IMR-90 (cell line): ENCODE data around the gene LGALS4. TPM values are rescaled to one million over a fixed set of nuclear protein-coding genes. Genes with fewer than 3 reads are reported as not detected.

Experiments used
- ATAC-seq: fragments of 200-7000 bp; cut with Tn5 transposase; 2 replicates; pipeline ENCODE4 v1.9.1; 2020; ENCODE audit warnings: low read depth, mild to moderate bottlenecking, moderate library complexity
- BruUV-seq: library from RNA; stranded (reverse); fragments of 400-500 nt; replicated peaks from 2 replicates; lab custom pipeline; 2021; lab: Mats Ljungman, UMichigan
- CTCF ChIA-PET: fragments of 300-600 bp; formaldehyde crosslinking; extraction: SDS; loops from one replicate; lab custom pipeline; 2021; ENCODE audit warnings: antibody characterized with exemption; lab: Yijun Ruan, JAX
- POLR2A ChIA-PET: fragments of 300-600 bp; sonication (Branson Sonifier 250); formaldehyde crosslinking; loops from one replicate; lab custom pipeline; 2022; ENCODE audit warnings: antibody characterized with exemption; ENCODE audit not compliant: unreplicated experiment; lab: Charles Lee
- DNase-seq: peaks from one replicate; pipeline ENCODE4 v3.0.0; 2013
- H2AFZ ChIP-seq: replicated peaks from 2 replicates; pipeline ENCODE3; 2013; ENCODE audit warnings: low read length, mild to moderate bottlenecking; ENCODE audit not compliant: poor library complexity
- H2AK5ac ChIP-seq: 2 replicates; pipeline ENCODE4 v1.6.1; 2013; ENCODE audit warnings: low read depth, low read length, inconsistent platforms
- H2AK9ac ChIP-seq: replicated peaks from 2 replicates; pipeline ENCODE3; 2013; ENCODE audit warnings: mild to moderate bottlenecking, low read depth, low read length, moderate library complexity; ENCODE audit not compliant: poor library complexity
- H2BK120ac ChIP-seq: 2 replicates; pipeline ENCODE4 v1.6.1; 2013; ENCODE audit warnings: low read depth, low read length, inconsistent platforms
- H2BK15ac ChIP-seq: 3 replicates; pipeline ENCODE4 v1.6.1; 2013; ENCODE audit warnings: low read depth, low read length, inconsistent platforms
- H2BK20ac ChIP-seq: 2 replicates; pipeline ENCODE4 v1.6.1; 2013; ENCODE audit warnings: low read depth, mild to moderate bottlenecking, inconsistent platforms, low read length, moderate library complexity
- H2BK5ac ChIP-seq: 2 replicates; pipeline ENCODE4 v1.6.1; 2013; ENCODE audit warnings: mild to moderate bottlenecking, low read depth, low read length, inconsistent platforms; ENCODE audit not compliant: poor library complexity, severe bottlenecking
- H3K14ac ChIP-seq: replicated peaks from 2 replicates; pipeline ENCODE4 v1.6.1; 2013; ENCODE audit warnings: low read depth, low read length, inconsistent platforms
- H3K18ac ChIP-seq: 2 replicates; pipeline ENCODE4 v1.6.1; 2013; ENCODE audit warnings: low read depth, low read length, control low read depth
- H3K23ac ChIP-seq: 2 replicates; pipeline ENCODE4 v1.6.1; 2013; ENCODE audit warnings: low read depth, low read length, inconsistent platforms
- H3K27ac ChIP-seq: 2 replicates; pipeline ENCODE4 v1.5.1; 2013; ENCODE audit warnings: mild to moderate bottlenecking, control low read depth, low read length; ENCODE audit not compliant: insufficient read depth
- H3K27me3 ChIP-seq: 2 replicates; pipeline ENCODE4 v1.6.1; 2013; ENCODE audit warnings: low read length; ENCODE audit not compliant: control insufficient read depth, insufficient read depth
- H3K36me3 ChIP-seq: 2 replicates; pipeline ENCODE4 v1.6.1; 2013; ENCODE audit warnings: low read length, mixed read lengths; ENCODE audit not compliant: control insufficient read depth, insufficient read depth
- H3K4ac ChIP-seq: 2 replicates; pipeline ENCODE4 v1.6.1; 2013; ENCODE audit warnings: low read depth, low read length, inconsistent platforms
- H3K4me1 ChIP-seq: 2 replicates; pipeline ENCODE4 v1.6.1; 2013; ENCODE audit warnings: low read length, mixed read lengths; ENCODE audit not compliant: control insufficient read depth, insufficient read depth
- H3K4me2 ChIP-seq: 2 replicates; pipeline ENCODE4 v1.6.1; 2013; ENCODE audit warnings: low read depth, mild to moderate bottlenecking, control low read depth, low read length, moderate library complexity
- H3K4me3 ChIP-seq: 2 replicates; pipeline ENCODE4 v1.5.1; 2013; ENCODE audit warnings: low read depth, mild to moderate bottlenecking, control low read depth, low read length, moderate library complexity; ENCODE audit not compliant: insufficient read depth
- H3K56ac ChIP-seq: 2 replicates; pipeline ENCODE4 v1.6.1; 2013; ENCODE audit warnings: low read length, inconsistent platforms; ENCODE audit not compliant: insufficient read depth; ENCODE audit errors: extremely low read depth
- H3K79me1 ChIP-seq, 2 experiments: 2 replicates each; pipeline ENCODE4 v1.6.1; 2013; ENCODE audit warnings: low read length in 2 of 2, inconsistent platforms in 1 of 2, low read depth in 1 of 2
- H3K9ac ChIP-seq: 2 replicates; pipeline ENCODE4 v1.6.1; 2013; ENCODE audit warnings: low read depth, low read length, control low read depth
- H3K9me1 ChIP-seq: 2 replicates; pipeline ENCODE4 v1.6.1; 2013; ENCODE audit warnings: low read length, inconsistent platforms; ENCODE audit not compliant: insufficient read depth
- H3K9me3 ChIP-seq: 2 replicates; pipeline ENCODE4 v1.6.1; 2013; ENCODE audit warnings: low read length; ENCODE audit not compliant: control insufficient read depth, insufficient read depth
- H4K20me1 ChIP-seq: 2 replicates; pipeline ENCODE4 v1.6.1; 2013; ENCODE audit warnings: low read length, inconsistent platforms; ENCODE audit not compliant: insufficient read depth
- H4K5ac ChIP-seq: 2 replicates; pipeline ENCODE4 v1.6.1; 2013; ENCODE audit warnings: mild to moderate bottlenecking, low read depth, low read length, control low read depth
- H4K8ac ChIP-seq, 2 experiments: 2 replicates each; pipeline ENCODE4 v1.6.1; 2013; ENCODE audit warnings: low read depth in 2 of 2, low read length in 2 of 2, control low read depth in 1 of 2, inconsistent platforms in 1 of 2
- H4K91ac ChIP-seq: 2 replicates; pipeline ENCODE4 v1.6.1; 2013; ENCODE audit warnings: low read depth, low read length, inconsistent platforms; ENCODE audit not compliant: insufficient read depth
- BHLHE40 ChIP-seq: fragments of 150-350 bp; IDR thresholded peaks from 2 replicates; pipeline ENCODE4 v1.6.1; 2016; ENCODE audit warnings: mild to moderate bottlenecking, low read depth, low read length
- CEBPB ChIP-seq: IDR thresholded peaks from 2 replicates; pipeline ENCODE4 v1.6.1; 2012; ENCODE audit warnings: low read depth, low read length, improper control_type of control experiment
- CHD1 ChIP-seq: IDR thresholded peaks from 2 replicates; pipeline ENCODE4 v1.6.1; 2012; ENCODE audit warnings: low read depth, low read length, improper control_type of control experiment
- FOS ChIP-seq: fragments of 150-350 bp; IDR thresholded peaks from 2 replicates; pipeline ENCODE4 v1.6.1; 2016; ENCODE audit warnings: low read depth, low read length
- MAFK ChIP-seq: IDR thresholded peaks from 2 replicates; pipeline ENCODE4 v1.6.1; 2012; ENCODE audit warnings: low read depth, low read length, improper control_type of control experiment
- MAZ ChIP-seq: IDR thresholded peaks from 2 replicates; pipeline ENCODE4 v1.6.1; 2012; ENCODE audit warnings: low read depth, mild to moderate bottlenecking, low read length, improper control_type of control experiment, moderate library complexity, borderline replicate concordance
- MXI1 ChIP-seq: IDR thresholded peaks from 2 replicates; pipeline ENCODE4 v1.6.1; 2012; ENCODE audit warnings: low read depth, mild to moderate bottlenecking, low read length, moderate library complexity, borderline replicate concordance
- NFE2L2 ChIP-seq: fragments of 150-350 bp; IDR thresholded peaks from 2 replicates; pipeline ENCODE4 v1.6.1; 2016; ENCODE audit warnings: low read depth, mild to moderate bottlenecking, low read length
- RAD21 ChIP-seq: IDR thresholded peaks from 2 replicates; pipeline ENCODE4 v1.6.1; 2012; ENCODE audit warnings: low read length, improper control_type of control experiment
- RCOR1 ChIP-seq: IDR thresholded peaks from 2 replicates; pipeline ENCODE4 v1.6.1; 2012; ENCODE audit warnings: mild to moderate bottlenecking, low read length, improper control_type of control experiment; ENCODE audit not compliant: insufficient replicate concordance
- RFX5 ChIP-seq: IDR thresholded peaks from 2 replicates; pipeline ENCODE4 v1.8.0; 2012; ENCODE audit warnings: low read depth, mild to moderate bottlenecking, low read length, moderate library complexity
- SMC3 ChIP-seq: fragments of 150-350 bp; IDR thresholded peaks from 2 replicates; pipeline ENCODE4 v1.6.1; 2016; ENCODE audit warnings: low read depth, mild to moderate bottlenecking, antibody characterized with exemption, low read length, moderate library complexity
- WGBS, 2 experiments: methylation state at CpG; one replicate each; pipeline versions ENCODE4 v1.1.5 to v1.1.7; 2013; ENCODE audit warnings: missing lambda C conversion rate in 2 of 2; ENCODE audit not compliant: insufficient read length in 1 of 2; ENCODE audit errors: extremely low coverage in 2 of 2; 5-methylcytosine and 5-hydroxymethylcytosine counted together
- dilution Hi-C: fragments of 300-500 bp; cut with HindIII; formaldehyde crosslinking; loops from one replicate; pipeline ENCODE4 v1.14.3; 2018; ENCODE audit warnings: low sequenced_read_pairs; ENCODE audit not compliant: unreplicated experiment
- in situ Hi-C: fragments of 300-500 bp; cut with MboI; formaldehyde crosslinking; loops from 3 replicates; pipeline ENCODE4 v1.14.3; 2019; ENCODE audit warnings: low sequenced_read_pairs, inconsistent platforms, mixed read lengths
- intact Hi-C: fragments of 100-400 bp; cut with micrococcal nuclease; formaldehyde crosslinking; loops from 2 replicates; pipeline ENCODE4 v1.10.0; 2022
- polyA plus RNA-seq, 3 experiments: library from polyadenylated mRNA; depleted of rRNA; stranded (reverse); fragments of >200 nt; gene quantifications; 2 replicates each; pipeline ENCODE4 v1.2.3, GENCODE V29; 2012; ENCODE audit warnings: low replicate concordance in 1 of 3
- total RNA-seq: library from RNA; depleted of rRNA; stranded (reverse); fragments of >200 nt; gene quantifications from 2 replicates; pipeline ENCODE4 v1.2.3, GENCODE V29; 2012
- TF ChIP-seq, protein P1 (sequence below): fragments of 150-350 bp; IDR thresholded peaks from 2 replicates; pipeline ENCODE4 v1.6.1; 2017; ENCODE audit warnings: mild to moderate bottlenecking, antibody characterized with exemption, low read length, low read depth
- TF ChIP-seq, protein P2 (sequence below): fragments of 150-350 bp; IDR thresholded peaks from 2 replicates; pipeline ENCODE4 v1.6.1; 2016; ENCODE audit warnings: low read depth, mild to moderate bottlenecking, low read length, moderate library complexity, borderline replicate concordance
- TF ChIP-seq, protein P3 (sequence below): conservative IDR thresholded peaks from 2 replicates; pipeline ENCODE4 v1.5.1; 2012; ENCODE audit warnings: mild to moderate bottlenecking, low read depth, low read length, improper control_type of control experiment

LGALS4 gene
- total and polyA plus RNA-seq, 2 of the 4 experiments (the other 2 are of a cell fraction) = 0.29 TPM; not detected in 1

DNA sequence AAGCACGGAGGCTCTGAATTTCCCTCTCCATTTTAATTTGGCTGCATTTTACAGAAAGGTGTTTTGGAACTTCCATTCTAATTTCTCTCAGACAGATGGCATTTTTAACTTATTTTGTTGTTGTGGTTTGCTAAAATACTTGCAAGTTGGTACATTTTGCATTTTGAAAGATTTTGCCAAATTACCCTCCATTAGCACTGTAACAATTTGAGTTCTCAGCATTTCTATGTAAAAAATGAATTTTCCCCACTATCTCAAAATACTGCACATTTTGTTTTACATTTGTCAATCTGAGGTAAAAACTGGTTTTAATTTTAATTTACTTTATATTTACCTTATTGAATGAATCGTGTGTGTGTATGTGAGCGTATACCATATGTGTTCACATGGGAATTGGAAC lies 44.1 kb upstream of the LGALS4 start:
- Histone ChIP-seq H4K20me1 (no peaks in the 10 kb centered on the region), H4K91ac (no peak overlapping the region), H3K4ac (no peak overlapping the region), H2AK5ac (no peak overlapping the region), H2BK20ac (no peak overlapping the region), H2AK9ac (no peak overlapping the region), H2BK15ac (no peak overlapping the region), H3K9me1 (no peaks in the 10 kb centered on the region), H3K4me2 (no peak overlapping the region), H3K23ac (no peak overlapping the region), H2BK120ac (no peak overlapping the region), H4K5ac (no peak overlapping the region), H3K14ac (no peak overlapping the region), H3K9ac (no peak overlapping the region), H4K8ac (no peak overlapping the region), H3K4me3 (no peak overlapping the region), H3K36me3 (no peaks in the 10 kb centered on the region), H3K27ac (no peak overlapping the region), H2BK5ac (no peak overlapping the region), H3K18ac (no peak overlapping the region), H3K79me1 (peaks cover 0 to 9% of the 10 kb centered on the region in 2 experiments; a peak in 2 of 4 replicates), H2AFZ (no peak overlapping the region), H3K27me3 (no peaks in the 10 kb centered on the region), H3K56ac (no peak overlapping the region), H3K4me1 (peaks cover 2% of the 10 kb centered on the region; the same call in 1 of the 2 replicates), H3K9me3 (no peaks in the 10 kb centered on the region)
- POLR2A ChIA-PET = no interaction called here
- 80% methylated on average over 1 of the region's 3 CpGs; no CpG with 5 or more reads in 1 of the 2 experiments for WGBS, 2 experiments
- dilution Hi-C loops = no loop called here
- DNase-seq (no peak), ATAC-seq (no peak)
- in situ Hi-C loops = no loop called here
- no peak for TF ChIP-seq SMC3
- TF ChIP-seq MAFK = no peak
- no peak for TF ChIP-seq RFX5
- TF ChIP-seq NFE2L2 = no peak
- no peak for TF ChIP-seq CEBPB
- no peak for TF ChIP-seq FOS
- TF ChIP-seq BHLHE40 = no peak
- no peak for TF ChIP-seq CHD1
- TF ChIP-seq MXI1 = no peak
- TF ChIP-seq, protein P1, sequence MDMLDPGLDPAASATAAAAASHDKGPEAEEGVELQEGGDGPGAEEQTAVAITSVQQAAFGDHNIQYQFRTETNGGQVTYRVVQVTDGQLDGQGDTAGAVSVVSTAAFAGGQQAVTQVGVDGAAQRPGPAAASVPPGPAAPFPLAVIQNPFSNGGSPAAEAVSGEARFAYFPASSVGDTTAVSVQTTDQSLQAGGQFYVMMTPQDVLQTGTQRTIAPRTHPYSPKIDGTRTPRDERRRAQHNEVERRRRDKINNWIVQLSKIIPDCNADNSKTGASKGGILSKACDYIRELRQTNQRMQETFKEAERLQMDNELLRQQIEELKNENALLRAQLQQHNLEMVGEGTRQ = no peak
- TF ChIP-seq RAD21 = no peak
- no peak for TF ChIP-seq RCOR1
- TF ChIP-seq, protein P2, sequence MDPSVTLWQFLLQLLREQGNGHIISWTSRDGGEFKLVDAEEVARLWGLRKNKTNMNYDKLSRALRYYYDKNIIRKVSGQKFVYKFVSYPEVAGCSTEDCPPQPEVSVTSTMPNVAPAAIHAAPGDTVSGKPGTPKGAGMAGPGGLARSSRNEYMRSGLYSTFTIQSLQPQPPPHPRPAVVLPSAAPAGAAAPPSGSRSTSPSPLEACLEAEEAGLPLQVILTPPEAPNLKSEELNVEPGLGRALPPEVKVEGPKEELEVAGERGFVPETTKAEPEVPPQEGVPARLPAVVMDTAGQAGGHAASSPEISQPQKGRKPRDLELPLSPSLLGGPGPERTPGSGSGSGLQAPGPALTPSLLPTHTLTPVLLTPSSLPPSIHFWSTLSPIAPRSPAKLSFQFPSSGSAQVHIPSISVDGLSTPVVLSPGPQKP = no peak
- no peak for TF ChIP-seq MAZ
- TF ChIP-seq, protein P3, sequence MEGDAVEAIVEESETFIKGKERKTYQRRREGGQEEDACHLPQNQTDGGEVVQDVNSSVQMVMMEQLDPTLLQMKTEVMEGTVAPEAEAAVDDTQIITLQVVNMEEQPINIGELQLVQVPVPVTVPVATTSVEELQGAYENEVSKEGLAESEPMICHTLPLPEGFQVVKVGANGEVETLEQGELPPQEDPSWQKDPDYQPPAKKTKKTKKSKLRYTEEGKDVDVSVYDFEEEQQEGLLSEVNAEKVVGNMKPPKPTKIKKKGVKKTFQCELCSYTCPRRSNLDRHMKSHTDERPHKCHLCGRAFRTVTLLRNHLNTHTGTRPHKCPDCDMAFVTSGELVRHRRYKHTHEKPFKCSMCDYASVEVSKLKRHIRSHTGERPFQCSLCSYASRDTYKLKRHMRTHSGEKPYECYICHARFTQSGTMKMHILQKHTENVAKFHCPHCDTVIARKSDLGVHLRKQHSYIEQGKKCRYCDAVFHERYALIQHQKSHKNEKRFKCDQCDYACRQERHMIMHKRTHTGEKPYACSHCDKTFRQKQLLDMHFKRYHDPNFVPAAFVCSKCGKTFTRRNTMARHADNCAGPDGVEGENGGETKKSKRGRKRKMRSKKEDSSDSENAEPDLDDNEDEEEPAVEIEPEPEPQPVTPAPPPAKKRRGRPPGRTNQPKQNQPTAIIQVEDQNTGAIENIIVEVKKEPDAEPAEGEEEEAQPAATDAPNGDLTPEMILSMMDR = no peak
- CTCF ChIA-PET = no interaction called here
- BruUV-seq = no TSS peak
- intact Hi-C loops = no loop called here
